HG02943 (cell line): ENCODE results near the gene HMCN2.

Source experiments
- ATAC-seq: cut with Tn5 transposase; IDR thresholded peaks from one replicate; pipeline ENCODE4 v1.9.1; 2021; ENCODE audit warnings: mild to moderate bottlenecking, low read depth, moderate library complexity; ENCODE audit not compliant: unreplicated experiment

Gene HMCN2

DNA sequence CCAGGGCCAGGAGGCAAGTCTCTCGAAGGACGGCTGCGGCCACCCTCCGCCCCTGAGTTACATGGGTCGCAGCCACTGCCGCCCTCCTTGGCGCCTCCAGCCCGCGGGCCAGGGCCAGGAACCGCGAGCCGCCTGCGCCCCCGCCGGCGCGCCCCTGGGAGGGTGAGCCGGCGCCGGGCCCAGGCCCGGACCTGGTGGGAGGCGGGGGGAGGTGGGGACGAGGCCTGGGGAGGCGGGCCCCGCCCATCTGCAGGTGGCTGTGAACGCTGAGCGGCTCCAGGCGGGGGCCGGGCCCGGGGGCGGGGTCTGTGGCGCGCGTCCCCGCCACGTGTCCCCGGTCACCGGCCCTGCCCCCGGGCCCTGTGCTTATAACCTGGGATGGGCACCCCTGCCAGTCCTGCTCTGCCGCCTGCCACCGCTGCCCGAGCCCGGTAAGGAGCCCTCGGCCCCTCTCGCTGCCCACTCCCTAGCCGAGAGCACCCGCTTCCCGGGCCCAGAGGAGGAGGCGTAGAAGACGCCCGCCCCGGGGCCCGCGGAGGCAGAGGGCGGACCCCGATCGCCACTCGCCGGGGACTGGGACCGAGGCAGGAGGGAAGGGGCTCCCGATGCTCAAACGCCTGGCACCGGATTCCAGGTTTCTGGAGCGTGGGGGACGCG, 179.1 kb downstream of the HMCN2 start, which contains the start of gene ASS1:
Gene ASS1, plus strand, starts transcription at position 397 of the 657 bp plus-strand sequence. CDS start 7,268 bp downstream, outside the sequence.
- no peak for ATAC-seq

DNA sequence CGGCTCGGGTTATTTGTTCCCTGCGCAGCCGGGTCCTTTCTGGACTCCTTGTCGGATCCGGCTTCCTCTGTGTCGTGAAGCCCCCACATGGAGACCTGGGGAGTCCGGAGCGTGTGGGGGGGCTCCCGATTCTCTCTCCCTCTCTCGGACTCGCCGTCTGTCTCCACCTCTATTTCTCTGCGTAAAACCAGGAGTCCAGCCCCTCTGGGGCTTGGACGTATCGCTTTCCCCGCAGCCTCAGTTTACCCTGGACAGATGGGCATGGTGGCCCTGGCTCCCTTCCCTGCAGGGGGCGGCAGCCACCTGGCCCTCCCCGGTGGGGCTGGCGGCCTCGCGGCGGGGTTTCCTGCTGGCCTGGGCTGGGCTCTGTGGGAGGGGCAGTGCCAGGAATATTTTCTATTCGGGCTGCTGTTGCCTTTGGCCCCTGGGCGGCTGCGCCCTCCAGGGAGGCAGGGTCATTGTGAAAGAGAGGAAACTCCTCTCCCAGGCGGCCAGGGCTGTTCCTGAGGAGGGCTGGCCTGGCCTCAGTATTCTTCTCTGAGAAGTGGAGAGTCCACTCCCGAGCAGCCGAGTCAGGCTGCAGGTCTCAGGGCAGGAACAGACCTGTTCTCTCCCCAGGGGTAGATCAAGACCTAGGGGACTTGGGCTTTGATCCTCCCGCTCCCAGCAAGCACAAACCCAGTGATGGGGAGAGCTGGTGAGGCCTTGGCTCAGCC, 179.9 kb downstream of the HMCN2 start:
- no peak for ATAC-seq

DNA sequence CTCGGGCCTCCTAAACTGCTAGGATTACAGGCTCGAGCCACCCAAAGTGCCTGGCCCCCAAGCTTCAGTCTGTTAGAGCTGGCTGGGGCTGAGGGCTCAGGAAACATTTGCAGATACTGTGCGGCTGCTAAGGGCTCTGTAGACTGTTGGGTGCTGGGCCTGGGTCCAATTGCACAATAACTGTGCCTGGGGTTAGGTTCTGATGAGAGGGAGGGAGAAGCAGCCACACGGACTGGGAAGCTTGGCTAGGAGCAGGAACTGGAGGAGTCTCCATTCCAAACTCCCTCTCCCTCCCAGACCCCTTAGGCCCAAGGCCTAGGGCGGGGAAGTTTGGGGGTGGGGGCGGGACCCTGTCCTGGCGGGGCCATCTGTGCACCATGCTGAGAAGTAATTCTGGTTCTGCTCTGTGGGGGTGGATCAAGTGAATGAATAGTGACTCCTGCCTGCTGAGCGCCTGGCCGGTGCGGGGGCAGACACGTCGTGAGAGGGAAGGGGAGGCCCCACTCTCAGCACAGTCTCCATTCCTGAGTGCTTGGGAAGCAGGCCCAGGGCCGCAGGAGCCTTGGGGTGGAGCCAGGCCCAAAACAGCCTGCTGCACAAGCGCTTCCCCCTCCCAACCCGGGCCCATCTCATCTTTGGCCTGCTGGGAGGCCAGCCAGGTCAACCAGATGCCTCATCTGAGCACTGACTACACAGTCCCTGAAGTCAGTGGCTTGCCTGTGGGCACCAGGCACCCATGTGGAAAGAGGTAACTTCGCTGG, 180.7 kb downstream of the HMCN2 start:
- no peak for ATAC-seq

DNA sequence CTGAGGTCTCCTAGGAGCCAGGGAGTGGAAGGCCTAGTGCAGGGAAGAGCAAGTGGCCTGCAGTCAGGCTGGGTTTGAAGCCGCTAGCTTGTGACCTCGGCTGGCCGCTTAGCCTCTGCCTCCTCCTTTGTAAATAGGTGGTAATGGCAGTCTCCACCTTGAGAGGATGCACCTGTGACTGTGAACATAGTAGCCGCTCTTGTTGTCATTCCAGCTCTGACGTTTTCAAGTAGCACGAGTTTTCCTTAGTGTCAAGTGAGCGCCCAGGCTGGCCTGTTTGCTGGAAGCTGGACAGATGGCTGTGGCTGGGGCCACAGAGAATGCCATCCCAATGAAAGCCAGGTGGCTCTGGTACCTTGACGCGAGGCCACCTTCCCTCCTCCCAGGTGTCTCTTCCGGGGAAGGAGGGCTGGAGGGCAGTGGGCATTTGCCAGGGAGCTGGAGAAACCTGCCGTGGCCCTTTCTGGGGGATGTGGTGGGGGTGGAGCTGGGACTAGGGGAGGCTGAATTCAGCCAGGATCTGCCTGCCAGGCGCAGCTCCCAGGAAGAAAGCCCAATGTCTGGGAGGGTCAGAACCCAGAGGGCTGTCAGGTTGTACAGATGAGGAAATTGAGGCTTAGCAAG, 181.7 kb downstream of the HMCN2 start:
- no peak for ATAC-seq

DNA sequence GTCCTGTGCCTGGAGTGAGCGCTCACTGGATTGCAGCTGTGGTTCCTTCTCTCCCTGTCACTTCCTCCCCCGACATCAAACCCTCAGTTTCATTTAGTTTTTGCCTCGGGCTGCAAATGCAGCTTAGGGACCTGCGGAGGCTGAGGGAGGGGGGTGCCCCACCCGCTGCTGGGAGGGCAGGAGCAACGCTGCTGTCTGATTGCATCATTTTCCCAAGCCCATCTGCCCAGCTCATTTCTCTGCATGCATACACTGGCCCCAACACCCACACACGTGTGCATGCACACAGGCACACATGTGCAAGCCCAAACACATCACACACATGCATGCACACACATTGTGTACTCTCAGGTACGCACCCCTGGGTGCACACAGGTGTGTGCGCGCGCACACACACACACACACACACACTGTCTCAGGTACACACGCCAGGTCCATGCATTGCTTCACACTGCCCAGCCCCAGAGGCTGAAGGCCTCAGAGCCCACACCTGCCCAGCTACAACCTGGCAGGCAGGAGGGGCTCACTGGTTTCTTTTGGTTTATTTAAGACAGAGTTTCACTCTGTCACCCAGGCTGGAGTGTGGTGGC, 182.6 kb downstream of the HMCN2 start:
- ATAC-seq, result no peak

DNA sequence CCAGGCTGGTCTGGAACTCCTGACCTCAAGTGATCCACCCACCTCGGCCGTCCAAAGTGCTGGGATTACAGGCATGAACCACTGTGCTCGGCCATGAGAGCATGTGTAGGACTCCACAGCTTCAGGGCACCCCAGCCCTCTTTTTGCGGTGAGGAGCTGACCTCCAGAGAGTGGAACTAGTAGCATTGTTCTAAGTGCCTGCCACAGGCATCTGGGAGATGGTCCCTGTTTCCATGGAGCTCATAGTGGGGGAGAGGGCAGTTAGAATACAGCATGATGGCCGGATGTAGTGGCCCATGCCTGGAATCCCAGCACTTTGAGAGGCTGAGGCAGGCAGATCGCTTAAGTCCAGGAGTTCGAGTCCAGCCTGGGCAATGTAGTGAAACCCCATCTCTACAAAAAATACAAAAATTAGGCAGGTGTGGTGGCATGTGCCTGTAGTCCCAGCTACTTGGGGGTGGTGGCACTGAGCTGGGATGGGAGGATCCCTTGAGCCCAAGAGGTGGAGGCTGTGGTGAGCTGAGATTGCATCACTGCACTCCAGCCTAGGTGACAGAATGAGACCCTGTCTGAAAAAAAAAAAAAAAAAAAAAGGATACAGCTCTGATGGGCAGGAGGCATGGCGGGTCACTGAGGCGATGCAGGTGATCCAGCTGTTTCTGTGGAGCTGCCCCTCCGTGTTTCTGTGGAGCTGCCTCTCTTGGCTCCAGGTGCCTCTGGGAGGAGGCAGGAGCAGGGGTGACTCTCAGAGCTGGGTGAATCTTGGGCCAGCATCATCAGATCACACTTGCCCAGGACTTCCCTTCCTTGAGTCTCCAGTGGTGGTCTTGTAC, 183.4 kb downstream of the HMCN2 start:
- no peak for ATAC-seq

DNA sequence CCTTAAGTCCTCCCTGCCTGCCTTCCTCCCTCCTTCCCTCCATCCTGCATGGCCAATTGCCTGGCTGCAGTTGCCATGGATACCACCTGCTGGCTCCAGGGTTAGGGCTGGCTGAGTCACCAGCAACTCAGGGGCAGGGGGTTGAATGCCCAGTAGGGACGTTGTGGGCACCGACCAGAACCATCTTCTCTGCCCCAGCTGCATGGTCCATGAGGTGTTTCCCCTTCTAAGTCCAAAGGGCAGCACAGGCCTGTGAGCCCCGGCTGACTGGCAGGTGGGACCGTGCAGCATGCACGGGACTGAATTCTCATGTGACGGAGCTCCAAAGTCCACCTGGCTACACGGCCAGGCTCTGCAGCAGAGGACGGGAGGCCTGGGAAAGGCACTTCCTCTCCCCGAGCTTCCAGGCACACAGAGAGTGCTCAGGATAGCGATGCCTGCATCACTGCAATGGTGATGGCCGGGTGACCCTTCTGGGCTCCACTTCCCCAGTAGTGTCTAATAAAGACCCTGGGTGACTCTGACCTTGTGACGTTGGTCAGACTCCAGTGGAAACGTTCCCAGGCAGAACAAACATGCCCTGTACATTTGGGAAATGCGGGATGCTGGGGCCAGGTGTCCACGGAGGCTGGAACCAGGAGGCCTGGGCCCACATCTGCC, 184.9 kb downstream of the HMCN2 start:
- no peak for ATAC-seq

DNA sequence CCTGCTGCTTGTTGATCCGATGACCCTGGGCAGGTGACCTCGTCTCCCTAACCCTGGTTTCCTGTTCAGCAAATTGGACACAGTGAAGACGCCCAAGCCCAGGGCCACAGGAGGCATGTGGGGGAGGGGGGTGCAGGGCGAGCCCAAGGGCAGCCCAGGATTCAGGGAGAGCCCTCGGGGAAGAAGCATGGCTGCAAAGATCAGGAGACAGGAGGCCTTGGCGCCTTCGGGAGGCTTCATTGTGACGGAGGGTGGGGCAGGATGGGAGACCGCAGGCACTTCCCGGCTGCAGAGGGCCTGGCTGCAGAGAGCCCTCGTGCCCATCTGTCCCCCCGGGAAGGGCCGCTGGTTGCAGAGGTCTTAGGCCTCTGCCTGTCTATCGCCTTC, 185.4 kb downstream of the HMCN2 start:
- ATAC-seq, result no peak

DNA sequence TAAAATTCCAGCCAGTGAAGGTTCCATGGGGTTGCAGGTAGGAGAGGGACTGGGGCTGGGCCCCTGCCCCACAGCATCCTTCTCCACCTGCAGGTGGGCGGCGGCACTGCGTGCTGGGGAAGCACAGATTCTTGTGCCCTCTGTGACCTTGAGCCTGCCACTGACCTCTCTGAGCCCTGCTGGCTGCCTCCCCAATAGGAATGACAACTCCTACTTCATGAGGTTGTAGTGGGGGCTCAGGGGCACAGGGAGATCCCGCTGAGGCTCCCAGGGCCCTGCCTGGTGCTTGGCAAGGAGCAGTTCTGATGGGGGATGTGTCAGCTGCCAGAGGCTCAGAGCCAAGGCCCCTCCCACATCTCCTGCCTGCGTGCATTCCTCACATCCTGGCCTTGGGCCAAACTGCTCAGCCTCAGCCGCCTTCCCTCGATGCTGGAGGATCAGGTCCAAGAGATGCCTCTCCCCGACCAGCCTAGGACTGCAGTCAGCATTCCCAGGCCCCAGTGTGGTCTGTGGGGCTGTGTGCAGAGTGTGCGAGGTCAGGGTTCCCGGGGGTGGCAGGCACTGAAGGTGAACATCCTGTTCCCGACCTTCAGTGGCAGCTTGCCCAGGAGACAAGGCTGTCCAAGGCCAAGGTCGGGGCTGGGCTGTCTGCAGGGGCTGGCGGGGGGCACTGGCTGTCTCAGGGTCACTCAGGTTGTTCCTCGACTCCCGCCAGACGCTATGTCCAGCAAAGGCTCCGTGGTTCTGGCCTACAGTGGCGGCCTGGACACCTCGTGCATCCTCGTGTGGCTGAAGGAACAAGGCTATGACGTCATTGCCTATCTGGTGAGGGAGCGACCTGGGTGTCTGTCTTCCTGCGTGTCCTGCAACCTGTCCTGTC, 186.2 kb downstream of the HMCN2 start:
- no peak for ATAC-seq

DNA sequence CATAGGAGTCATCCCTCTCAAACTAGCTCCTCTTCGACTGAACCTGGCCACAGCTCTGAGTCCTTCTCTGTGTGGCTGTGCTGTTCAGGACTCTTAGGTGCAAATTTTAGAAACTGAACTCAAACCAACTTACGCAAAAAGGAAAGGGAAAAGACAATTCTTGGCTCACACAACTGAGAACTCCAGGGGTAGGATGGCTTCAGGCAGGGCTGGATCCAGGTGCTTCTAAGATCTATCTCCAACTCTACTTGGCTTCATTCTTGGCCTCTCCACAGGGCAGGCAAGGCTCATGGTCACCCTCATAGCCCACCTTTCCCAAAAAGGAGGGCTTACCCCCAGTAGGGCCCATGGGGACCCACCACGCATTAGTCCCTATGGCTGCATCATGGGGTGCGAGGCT, 187.3 kb downstream of the HMCN2 start:
- no peak for ATAC-seq

DNA sequence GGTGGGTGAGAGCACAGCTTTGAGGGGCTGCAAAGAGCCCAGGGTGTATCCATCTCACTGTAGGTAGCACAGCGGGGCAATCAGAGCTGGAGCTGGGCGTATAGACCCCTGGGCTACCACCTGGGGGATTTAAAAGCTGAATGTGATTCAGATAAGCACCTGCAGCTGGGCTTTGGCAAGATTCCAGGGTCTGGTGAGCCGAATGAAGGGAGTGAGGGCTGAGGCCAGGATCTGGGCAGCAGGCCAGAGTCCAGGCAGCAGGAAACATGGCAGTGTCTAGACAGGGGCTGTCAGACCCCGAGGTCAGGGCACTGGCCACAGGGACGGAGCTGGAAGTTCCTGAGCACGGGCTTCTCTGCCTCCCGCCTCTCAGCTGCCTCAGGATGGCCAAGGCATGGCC, 187.9 kb downstream of the HMCN2 start:
- no peak for ATAC-seq

DNA sequence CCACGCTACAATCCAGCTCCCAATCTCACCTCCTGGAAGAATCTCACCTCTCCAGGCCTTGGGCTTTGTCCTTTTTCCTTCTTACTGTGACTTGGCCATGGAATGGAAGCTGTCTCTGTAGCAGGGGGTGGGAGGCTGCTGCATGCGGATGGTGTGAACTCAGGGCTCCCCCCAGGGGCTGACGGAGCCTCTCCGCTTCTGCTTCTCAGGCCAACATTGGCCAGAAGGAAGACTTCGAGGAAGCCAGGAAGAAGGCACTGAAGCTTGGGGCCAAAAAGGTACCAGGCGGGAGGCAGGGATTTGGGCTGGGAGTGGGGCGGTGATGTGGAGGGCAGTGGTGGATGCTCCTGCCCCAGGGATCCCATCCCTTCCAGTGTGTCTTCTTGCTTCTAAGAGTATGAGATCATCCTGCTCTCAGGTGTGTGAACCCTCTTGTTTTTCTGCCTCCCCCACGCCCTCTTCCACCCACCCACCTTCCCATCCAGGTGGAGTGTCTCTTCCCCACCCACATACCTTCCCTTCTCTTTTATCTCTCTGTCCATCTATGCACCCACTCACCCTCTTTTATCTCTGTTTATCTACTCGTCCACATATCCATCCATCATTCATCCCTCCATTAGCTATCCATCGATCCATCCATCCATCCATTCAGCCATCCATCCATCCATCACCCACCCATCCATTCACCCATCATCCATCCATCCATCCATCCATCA, 188.7 kb downstream of the HMCN2 start:
- no peak for ATAC-seq

DNA sequence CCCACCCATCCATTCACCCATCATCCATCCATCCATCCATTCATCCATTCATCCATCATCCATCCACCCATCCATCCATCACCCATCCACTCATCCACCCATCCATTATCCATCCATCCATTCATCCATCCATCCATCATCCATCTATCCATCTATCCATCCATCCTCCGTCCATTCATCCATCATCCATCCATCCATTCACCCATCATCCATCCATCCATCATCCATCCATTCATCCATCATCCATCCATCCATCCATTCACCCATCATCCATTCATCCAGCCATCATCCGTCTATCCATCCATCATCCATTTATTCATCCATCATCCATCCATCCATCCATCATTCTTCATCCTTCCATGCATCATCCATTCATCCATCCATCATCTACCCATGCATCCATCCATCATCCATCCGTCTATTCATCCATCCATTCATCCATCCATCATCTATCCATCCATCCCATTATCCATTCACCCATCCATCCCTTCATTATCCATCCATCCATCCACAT, 189.3 kb downstream of the HMCN2 start:
- no peak for ATAC-seq

DNA sequence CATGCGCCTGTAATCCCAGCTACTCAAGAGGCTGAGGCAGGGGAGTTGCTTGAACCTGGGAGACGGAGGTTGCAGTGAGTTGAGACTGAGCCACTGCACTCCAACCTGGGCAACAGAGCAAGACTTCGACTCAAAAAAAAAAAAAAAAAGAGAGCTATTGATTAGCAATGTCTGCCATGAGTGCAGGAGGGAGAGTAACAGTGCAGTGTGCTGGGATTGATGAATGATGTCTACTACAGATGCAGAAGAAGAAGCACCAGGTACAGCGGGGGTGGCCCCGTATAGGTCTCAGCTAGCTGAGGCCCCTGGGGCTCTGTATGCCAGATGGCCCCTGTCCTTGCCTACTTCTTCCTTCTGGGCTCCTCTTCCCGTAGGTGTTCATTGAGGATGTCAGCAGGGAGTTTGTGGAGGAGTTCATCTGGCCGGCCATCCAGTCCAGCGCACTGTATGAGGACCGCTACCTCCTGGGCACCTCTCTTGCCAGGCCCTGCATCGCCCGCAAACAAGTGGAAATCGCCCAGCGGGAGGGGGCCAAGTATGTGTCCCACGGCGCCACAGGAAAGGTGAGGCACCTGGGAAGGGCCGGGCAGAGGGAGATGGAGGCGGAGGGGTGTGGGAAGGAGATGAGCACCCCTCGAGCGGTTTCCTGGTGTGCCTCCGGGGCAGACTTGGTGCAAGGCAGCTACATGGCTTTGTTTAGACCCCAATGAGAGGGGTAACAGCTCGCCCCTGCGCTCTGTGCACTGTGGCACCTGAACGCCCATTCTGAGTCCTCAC, 192.7 kb downstream of the HMCN2 start:
- ATAC-seq, result no peak

DNA sequence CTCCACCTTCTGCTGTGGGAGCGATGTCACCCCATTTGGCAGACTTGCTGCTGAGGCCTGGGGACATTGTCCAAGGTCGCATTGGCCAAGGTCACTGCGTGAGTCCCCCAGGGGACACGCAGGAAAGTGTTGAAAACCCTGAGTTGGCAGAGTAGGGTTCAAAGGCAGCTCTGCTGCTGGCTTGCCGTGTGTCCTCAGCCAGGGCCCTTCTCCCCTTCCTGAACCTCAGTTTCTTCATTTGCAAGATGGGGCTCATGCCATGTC, 193.2 kb downstream of the HMCN2 start:
- ATAC-seq, result no peak

DNA sequence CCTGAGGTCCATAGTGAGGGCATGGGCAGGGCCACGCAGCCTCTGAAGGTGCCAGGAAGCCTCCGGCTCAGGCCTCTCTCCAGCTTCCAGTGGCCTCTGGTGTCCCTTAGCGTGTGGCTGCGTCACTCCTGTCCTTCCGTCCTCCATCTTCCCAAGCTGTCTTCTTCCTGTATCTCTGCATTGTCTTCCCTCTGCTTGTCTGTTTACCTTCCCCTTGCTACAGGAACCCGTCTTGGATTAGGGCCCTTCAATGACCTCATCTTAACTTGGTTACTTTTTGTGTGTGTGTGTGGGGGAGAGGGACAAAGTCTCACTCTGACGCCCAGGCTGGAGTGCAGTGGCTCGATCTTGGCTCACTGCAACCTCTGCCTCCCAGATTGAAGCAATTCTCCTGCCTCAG, 193.6 kb downstream of the HMCN2 start:
- no peak for ATAC-seq
